ENCODE measurements around the gene CEMIP2.

DNA sequence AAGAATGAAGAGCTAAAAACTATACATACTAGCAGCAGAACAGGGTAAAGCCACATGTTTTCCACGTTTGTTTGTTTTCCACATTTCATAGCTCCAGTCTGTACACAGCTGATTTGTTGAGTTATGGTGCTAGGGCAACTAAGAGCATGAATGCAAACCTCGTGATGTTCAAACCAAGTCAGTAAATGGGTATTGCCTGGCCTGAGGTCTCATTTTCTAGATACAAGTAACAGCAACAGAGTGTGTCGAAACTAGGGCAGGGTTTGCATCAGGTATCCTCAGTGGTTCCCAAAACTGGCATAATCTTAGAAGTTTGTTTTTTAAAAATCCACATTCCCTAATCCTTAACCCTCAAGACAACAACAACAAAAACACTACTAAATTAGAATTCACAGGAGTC is 89.3 kb downstream of the CEMIP2 start:
- no peak for TF ChIP-seq POLR2A (IDR thresholded peaks at IDR 0.05; ENCODE audit: low read depth, low read length)
- no peak for TF ChIP-seq POLR2AphosphoS5 (IDR thresholded peaks at IDR 0.05; ENCODE audit: low read depth, low read length)
- no peak for TF ChIP-seq PAX5 (IDR thresholded peaks at IDR 0.05; ENCODE audit: insufficient read depth, low read length, severe bottlenecking)
- no peak for TF ChIP-seq TAF1 (IDR thresholded peaks at IDR 0.05; ENCODE audit: low read depth, low read length)
